Heart left ventricle (tissue), 13 donors: ENCODE data around the gene COLGALT1.

ENCODE experiments used
- CTCF ChIP-seq, 12 donors: fragments of 200-600 bp; sonication (generic) in 4 of 12; IDR thresholded peaks; one replicate each; pipeline versions ENCODE4 v1.5.0 to v1.8.0; 2018 to 2022; ENCODE audit warnings: antibody characterized with exemption in 12 of 12, mild to moderate bottlenecking in 5 of 12
- POLR2A ChIP-seq, 2 donors: fragments of 450-650 bp; IDR thresholded peaks; one replicate each; pipeline ENCODE4 v1.6.1; 2017; ENCODE audit warnings: antibody characterized with exemption in 2 of 2, mild to moderate bottlenecking in 2 of 2, moderate library complexity in 2 of 2
- donor health status: ischemic (EF 13 %, LVEDD 7.1; RV severe dilation, severe dysfunction).
- donor health status: DM: no; HTN: yes; CAD: no.
- donor health status: DM: no; HTN: no; CAD: no.
- donor health status: ischemic (EF 25% LVEDD 6.9; RV normal size, moderate dysfunction).
- donor health status: ischemic (EF 25% LVEDD 5.7; RV mildly dilated, moderate dysfunction).
- donor health status: ischemic (EF 35%, LVEDD 5.7; RV mildly dilated, moderate dysfunction).
- donor health status: nonischemic (EF 11% LVEDD 7.7; RV severe dilation, severe dysfunction).
- donor health status: DM: yes; HTN: yes; CAD: no.
- donor health status: PGD.
- donor health status: ischemic (EF 29% LVEDD 5.4; RV normal size, mild dysfunction).
- donor health status: nonischemic (EF 23%, LVEDD 6.1; RV moderate dilation, normal function).

GRCh38 chr19:17575871-17576757 lies 20.7 kb downstream of the COLGALT1 start:
- TF ChIP-seq CTCF (IDR thresholded peaks at IDR 0.05) (no peak), POLR2A (IDR thresholded peaks at IDR 0.05) (no peak)
